GM20000 (cell line): Measurements from ENCODE around the gene TMEM88.
A peak's percentile ranks its signal among the peaks of the same experiment; 100 is the strongest.

Source experiments
- DNase-seq: peaks from one replicate; pipeline ENCODE4 v3.0.0; 2012; ENCODE audit warnings: low spot score
- CTCF ChIP-seq: IDR thresholded peaks from 2 replicates; pipeline ENCODE4 v1.5.1; 2012; ENCODE audit warnings: mild to moderate bottlenecking, control low read depth; ENCODE audit errors: extremely low read depth, missing control alignments

The TMEM88 gene

DNA sequence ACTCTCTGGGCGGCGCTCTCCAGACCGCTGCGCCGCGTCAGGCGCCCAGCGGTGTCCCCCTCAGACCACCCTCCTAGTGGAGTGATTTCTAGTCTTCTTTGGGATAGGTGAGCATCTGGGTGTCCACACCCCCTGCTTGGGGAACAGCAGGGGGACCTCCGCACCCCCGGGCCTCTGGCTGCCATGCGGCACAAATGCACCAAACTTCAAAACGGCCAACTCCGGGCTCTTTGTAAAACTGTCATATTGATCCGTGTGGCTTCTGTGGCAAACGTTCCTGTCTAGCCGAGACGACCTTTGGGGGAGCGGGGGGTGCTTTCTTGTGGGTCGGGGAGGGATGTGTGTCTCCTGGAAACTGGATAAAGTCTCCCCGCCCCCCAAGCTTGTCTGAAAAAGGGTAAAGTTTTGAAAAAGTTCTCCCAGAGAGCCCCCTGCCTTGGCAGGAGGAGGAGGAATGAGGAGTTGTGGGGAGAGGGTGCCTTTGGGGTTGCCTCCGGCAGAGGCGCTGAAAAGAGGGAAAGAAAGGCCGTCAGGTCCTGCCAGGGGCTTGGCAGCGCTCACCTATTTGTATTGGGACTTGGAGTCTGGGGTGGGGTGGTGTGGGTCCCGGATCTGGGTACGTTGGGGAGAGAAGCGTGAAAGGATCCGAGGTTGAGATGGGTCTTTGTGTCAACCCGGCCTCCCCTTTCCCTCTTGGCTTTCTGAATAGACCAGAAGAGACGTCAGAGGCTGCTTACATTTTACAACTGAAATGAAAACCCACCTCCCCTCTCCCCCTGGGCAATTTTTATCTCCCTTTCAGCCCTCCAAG lies 31.6 kb downstream of the TMEM88 start:
- DNase-seq, result peak; percentile 62
- no peak for TF ChIP-seq CTCF

DNA sequence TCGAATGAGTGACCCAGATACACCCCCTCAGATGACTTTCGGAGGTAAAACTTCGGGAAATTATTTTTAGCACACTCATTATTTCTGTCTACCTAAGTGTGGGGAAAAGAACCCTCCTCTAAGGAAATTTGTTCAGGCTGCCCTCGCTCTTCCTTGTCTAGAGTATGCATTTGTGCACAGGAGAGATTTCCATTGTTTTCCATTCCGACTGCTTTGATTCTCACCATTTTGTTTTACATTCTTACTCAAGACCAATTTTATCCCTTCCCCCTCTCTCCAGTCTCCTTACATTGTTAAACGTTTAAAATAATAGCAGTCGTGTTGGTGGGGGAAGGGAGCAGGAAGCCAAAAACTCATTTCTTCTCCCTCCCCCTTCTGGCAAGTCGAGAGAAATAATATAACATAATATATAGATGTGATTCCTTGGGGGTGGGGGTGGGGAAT lies 32.2 kb downstream of the TMEM88 start:
- no peak for DNase-seq
- no peak for TF ChIP-seq CTCF

GRCh38 chr17:7887482-7888183 lies 32.8 kb downstream of the TMEM88 start:
- TF ChIP-seq CTCF, result no peak
- peak; percentile 91 for DNase-seq

DNA sequence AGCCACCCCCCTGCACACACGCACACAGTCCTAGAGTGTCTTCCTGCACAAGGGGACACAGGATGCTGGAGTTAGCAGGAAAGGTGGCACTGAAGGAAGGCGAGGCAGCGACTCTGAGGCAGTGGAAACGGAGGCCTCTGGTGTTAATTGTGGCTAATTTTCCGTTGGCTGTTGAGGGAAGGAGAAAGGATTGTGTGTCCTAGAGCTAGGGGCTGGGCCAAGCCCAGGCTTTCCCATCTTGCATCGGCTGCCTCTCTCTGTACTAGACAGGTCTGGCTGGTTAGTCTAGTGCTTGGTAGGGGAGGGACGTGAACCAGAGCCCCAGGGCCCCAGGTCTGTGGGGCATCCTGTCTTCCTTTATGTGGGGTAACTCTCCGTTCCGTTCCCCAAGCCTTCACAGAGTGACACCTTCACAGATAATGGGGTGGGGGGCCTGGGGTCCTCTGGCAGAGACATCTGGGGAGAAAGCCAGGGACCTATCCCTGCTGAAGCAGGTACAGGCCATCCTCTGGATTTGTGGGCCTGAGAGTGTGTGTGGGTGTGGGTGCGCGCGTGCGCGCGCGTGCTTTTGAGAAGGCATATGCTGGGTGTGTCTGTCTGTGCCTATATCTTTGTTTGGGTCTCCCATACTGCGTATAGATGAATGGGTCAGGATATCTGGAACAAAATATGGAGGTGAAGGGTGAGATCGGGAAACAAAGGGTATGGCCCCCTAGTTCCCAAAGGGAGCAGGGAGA lies 33.5 kb downstream of the TMEM88 start, which contains the start of gene CHD3:
CHD3 (plus strand) TSS at position 606 of the 737 bp plus-strand sequence. CDS start 212 bp downstream, outside the sequence.
- TF ChIP-seq CTCF, result no peak
- DNase-seq, result no peak

DNA sequence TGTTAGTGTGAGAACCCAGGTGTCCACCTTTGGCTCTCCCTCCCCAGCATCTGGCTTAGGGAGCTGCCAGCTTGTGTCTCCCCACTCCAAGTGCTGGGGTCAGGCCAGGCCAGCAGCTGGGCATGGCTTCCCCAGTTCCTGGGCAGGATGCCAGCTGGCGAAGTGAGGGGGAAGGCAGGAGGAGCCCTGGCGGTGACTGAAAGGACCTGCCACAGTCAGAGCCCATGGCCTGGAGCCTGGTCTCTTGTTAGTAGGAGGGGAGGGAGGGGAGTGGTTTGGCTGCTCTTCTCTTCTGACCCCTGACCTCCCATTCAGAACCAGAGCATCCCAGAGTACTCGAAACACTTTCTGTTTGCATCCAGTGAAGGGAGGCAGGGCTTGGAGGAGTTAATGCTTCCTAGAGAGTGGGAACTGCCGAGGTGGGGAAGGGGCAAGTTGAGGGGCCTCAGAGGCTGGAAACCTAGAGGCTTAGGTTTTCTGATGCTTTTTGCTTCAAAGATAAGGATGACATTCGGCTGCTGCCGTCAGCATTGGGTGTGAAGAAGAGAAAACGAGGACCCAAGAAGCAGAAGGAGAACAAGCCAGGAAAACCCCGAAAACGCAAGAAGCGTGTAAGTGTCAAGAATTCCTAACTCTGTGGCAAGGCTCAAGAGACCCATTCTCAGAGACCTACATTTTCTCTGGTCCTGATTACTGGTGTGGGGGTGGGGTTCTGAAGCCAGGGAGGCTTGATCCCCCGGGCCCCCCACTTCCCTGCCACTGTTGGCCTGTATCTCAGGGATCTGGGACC lies 34.5 kb downstream of the TMEM88 start:
- TF ChIP-seq CTCF, result no peak
- DNase-seq, result no peak

- no peak for DNase-seq
- TF ChIP-seq CTCF, result no peak
Measured at GRCh38 chr17:7893187-7893880, 38.5 kb downstream of the TMEM88 start.
